GM21723 (cell line): ENCODE results near the gene GPLD1.
"Not testable (repeated sequence)": the region's sequence is repeated elsewhere in the genome, so short reads cannot be mapped to it uniquely, and the experiment has no call there.

Experiments
- ATAC-seq: cut with Tn5 transposase; IDR thresholded peaks from one replicate; pipeline ENCODE4 v1.9.1; 2021; ENCODE audit warnings: mild to moderate bottlenecking, moderate library complexity; ENCODE audit not compliant: unreplicated experiment

The GPLD1 gene

GRCh38 chr6:24385536-24386269 lies 103.7 kb downstream of the GPLD1 start:
- ATAC-seq = no peak

GRCh38 chr6:24384369-24385130 lies 104.8 kb downstream of the GPLD1 start:
- not testable (repeated sequence) for ATAC-seq

- not testable (repeated sequence) for ATAC-seq
These were observed 106.4 kb downstream of the GPLD1 start for GRCh38 chr6:24382891-24383494.

GRCh38 chr6:24382220-24382540 lies 107.2 kb downstream of the GPLD1 start:
- ATAC-seq = no peak

- no peak for ATAC-seq
These were observed 107.7 kb downstream of the GPLD1 start for GRCh38 chr6:24381476-24382219.

- no peak for ATAC-seq
These were observed 110.8 kb downstream of the GPLD1 start for GRCh38 chr6:24378473-24379097.
